ENCODE results near the gene FBXO42. TPM values are rescaled to one million over a fixed set of nuclear protein-coding genes. Genes with fewer than 3 reads are reported as not detected.

Gene FBXO42
- total RNA-seq, 2 donors from 2014 or later: 17.6 to 20.0 TPM

DNA sequence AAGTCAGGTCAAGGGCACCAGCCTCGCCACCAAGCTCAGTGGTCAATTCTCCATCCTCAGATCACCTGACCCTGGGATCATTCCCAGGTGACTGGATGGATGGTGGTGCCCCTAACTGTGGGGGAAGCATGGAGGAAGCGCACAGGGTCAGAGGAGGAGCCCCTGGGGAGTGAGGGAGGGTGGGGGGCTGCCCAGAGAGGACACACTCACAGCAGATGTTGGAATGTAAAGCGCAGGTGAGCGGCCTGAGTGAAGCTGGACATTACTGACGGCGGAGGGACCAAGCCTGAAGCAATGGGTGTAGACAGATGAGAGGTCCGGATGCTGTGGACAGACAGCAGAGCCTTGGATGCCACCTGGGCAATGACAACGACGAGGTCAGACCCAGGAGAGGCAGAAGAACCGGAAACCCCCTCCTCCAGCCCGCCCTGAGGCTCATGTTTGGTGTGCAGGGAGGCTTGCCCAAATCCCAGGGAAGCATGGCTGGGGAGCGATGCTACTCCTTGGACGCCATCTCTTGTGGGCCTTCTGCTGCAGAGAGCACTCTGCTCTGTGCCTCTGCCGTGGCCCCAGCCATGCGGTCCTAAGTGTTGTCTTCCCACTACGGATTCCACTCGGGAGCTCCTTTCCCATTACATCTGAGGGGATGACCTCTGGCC is 109.6 kb downstream of the FBXO42 start:
- Histone ChIP-seq H3K4me3 (ENCODE audit: low read length) (no peak overlapping the region), H3K9me3 (ENCODE audit: control insufficient read depth, low read length) (no peaks in the 10 kb centered on the region), H3K27ac (ENCODE audit: low read depth, low read length) (no peak overlapping the region), H3K9ac (ENCODE audit: extremely low read depth, low read length, poor library complexity, severe bottlenecking) (no peak overlapping the region), H3K4me1 (ENCODE audit: control insufficient read depth, insufficient read depth, low read length) (no peaks in the 10 kb centered on the region), H3K27me3 (ENCODE audit: control insufficient read depth, insufficient read depth, low read length, poor library complexity, severe bottlenecking) (no peaks in the 10 kb centered on the region), H3K36me3 (ENCODE audit: control insufficient read depth, insufficient read depth, low read length) (peaks cover 7% of the 10 kb centered on the region)
- TF ChIP-seq, protein P1, sequence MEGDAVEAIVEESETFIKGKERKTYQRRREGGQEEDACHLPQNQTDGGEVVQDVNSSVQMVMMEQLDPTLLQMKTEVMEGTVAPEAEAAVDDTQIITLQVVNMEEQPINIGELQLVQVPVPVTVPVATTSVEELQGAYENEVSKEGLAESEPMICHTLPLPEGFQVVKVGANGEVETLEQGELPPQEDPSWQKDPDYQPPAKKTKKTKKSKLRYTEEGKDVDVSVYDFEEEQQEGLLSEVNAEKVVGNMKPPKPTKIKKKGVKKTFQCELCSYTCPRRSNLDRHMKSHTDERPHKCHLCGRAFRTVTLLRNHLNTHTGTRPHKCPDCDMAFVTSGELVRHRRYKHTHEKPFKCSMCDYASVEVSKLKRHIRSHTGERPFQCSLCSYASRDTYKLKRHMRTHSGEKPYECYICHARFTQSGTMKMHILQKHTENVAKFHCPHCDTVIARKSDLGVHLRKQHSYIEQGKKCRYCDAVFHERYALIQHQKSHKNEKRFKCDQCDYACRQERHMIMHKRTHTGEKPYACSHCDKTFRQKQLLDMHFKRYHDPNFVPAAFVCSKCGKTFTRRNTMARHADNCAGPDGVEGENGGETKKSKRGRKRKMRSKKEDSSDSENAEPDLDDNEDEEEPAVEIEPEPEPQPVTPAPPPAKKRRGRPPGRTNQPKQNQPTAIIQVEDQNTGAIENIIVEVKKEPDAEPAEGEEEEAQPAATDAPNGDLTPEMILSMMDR (conservative IDR thresholded peaks at IDR 0.05): no peak
- 92 to 93% methylated on average over 15 to 17 of the region's 17 CpGs for WGBS, 2 experiments (ENCODE audit: insufficient coverage in 1 of 2, insufficient read length in 1 of 2)
- no peak overlapping the region for H3K27ac Mint-ChIP-seq
- no peak overlapping the region for H3K4me3 Mint-ChIP-seq
- peaks cover 4% of the 10 kb centered on the region for H3K36me3 Mint-ChIP-seq (ENCODE audit: low read depth)
- no peaks in the 10 kb centered on the region for H3K9me3 Mint-ChIP-seq
- peaks cover 2% of the 10 kb centered on the region for H3K4me1 Mint-ChIP-seq
- no peaks in the 10 kb centered on the region for H3K27me3 Mint-ChIP-seq (ENCODE audit: insufficient read depth)
- DNase-seq: no peak

DNA sequence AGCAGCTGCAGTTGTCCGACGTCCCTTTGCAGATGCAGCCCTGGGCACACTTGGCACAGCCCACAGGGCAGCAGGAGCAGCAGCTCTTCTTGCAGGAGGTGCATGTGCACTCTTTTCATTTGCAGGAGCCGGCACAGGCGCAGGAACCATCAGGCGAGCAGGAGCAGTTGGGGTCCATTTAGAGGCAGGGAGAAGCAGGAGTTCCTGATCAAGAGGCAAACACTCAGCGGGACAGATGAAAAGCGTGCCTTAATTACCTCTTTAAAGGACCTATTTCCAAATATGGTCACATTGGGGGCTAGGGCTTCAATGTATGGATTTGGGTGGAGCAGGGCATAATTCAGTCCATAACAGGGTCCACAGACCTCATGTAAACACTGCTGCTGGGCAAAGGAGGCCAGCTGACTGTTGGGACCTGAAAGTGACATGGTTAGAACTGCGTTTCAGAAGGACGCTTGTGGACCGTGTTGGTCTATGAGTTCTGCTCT is 111.0 kb downstream of the FBXO42 start:
- WGBS, 2 experiments (ENCODE audit: insufficient coverage in 1 of 2, insufficient read length in 1 of 2): 86 to 94% methylated on average over 10 of the region's 10 CpGs
- H3K4me1 ChIP-seq (ENCODE audit: control insufficient read depth, insufficient read depth, low read length): peaks cover 5% of the 10 kb centered on the region
- DNase-seq: no peak
- H3K9me3 ChIP-seq (ENCODE audit: control insufficient read depth, low read length): no peaks in the 10 kb centered on the region
- no peak overlapping the region for H3K4me3 Mint-ChIP-seq
- H3K9ac ChIP-seq (ENCODE audit: extremely low read depth, low read length, poor library complexity, severe bottlenecking): no peak overlapping the region
- no peaks in the 10 kb centered on the region for H3K27me3 Mint-ChIP-seq (ENCODE audit: insufficient read depth)
- TF ChIP-seq, protein P1 (conservative IDR thresholded peaks at IDR 0.05): no peak
- no peaks in the 10 kb centered on the region for H3K36me3 ChIP-seq (ENCODE audit: control insufficient read depth, insufficient read depth, low read length)
- H3K9me3 Mint-ChIP-seq: no peaks in the 10 kb centered on the region
- peaks cover 11% of the 10 kb centered on the region for H3K4me1 Mint-ChIP-seq
- H3K27ac ChIP-seq (ENCODE audit: low read depth, low read length): no peak overlapping the region
- H3K27me3 ChIP-seq (ENCODE audit: control insufficient read depth, insufficient read depth, low read length, poor library complexity, severe bottlenecking): no peaks in the 10 kb centered on the region
- H3K36me3 Mint-ChIP-seq (ENCODE audit: low read depth): no peaks in the 10 kb centered on the region
- no peak overlapping the region for H3K4me3 ChIP-seq (ENCODE audit: low read length)
- H3K27ac Mint-ChIP-seq: no peak overlapping the region

DNA sequence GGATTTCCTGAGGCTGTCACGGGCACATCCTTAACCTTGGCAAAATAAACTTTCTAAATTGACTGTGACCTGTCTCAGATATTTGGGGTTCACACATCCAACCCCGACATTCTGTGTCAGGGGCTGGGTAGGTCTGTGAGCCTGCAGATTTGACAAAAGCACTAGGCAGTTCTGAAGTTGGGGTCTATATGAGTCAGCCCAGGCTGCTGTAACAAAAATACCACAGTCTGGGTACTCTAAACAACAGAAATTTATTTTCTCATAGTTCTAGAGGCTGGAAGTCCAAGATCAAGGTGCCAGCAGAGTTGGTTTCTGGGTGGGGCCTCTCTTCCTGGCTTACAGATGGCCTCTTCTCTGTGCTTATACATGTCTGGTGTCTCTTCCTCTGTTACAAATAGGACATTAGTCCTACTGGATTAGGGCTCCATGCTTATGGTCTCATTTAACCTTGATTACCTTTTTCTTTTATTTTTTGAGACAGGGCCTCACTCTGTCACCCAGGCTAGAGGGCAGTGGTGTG is 112.2 kb downstream of the FBXO42 start:
- 92 to 93% methylated on average over 2 of the region's 2 CpGs for WGBS, 2 experiments (ENCODE audit: insufficient coverage in 1 of 2, insufficient read length in 1 of 2)
- no peak overlapping the region for H3K27ac Mint-ChIP-seq
- H3K4me3 Mint-ChIP-seq: no peak overlapping the region

More for the DNA sequence above, 112.2 kb downstream of the FBXO42 start:
- no peaks in the 10 kb centered on the region for H3K36me3 Mint-ChIP-seq (ENCODE audit: low read depth)
- H3K27ac ChIP-seq (ENCODE audit: low read depth, low read length): no peak overlapping the region
- no peak for DNase-seq
- no peaks in the 10 kb centered on the region for H3K27me3 Mint-ChIP-seq (ENCODE audit: insufficient read depth)
- H3K4me1 ChIP-seq (ENCODE audit: control insufficient read depth, insufficient read depth, low read length): peaks cover 5% of the 10 kb centered on the region
- TF ChIP-seq, protein P1 (conservative IDR thresholded peaks at IDR 0.05): no peak
- no peak overlapping the region for H3K4me3 ChIP-seq (ENCODE audit: low read length)
- no peaks in the 10 kb centered on the region for H3K27me3 ChIP-seq (ENCODE audit: control insufficient read depth, insufficient read depth, low read length, poor library complexity, severe bottlenecking)
- no peaks in the 10 kb centered on the region for H3K9me3 ChIP-seq (ENCODE audit: control insufficient read depth, low read length)
- H3K9ac ChIP-seq (ENCODE audit: extremely low read depth, low read length, poor library complexity, severe bottlenecking): no peak overlapping the region
- no peaks in the 10 kb centered on the region for H3K9me3 Mint-ChIP-seq
- H3K4me1 Mint-ChIP-seq: peaks cover 12% of the 10 kb centered on the region
- no peaks in the 10 kb centered on the region for H3K36me3 ChIP-seq (ENCODE audit: control insufficient read depth, insufficient read depth, low read length)
